GM18951 (cell line): ENCODE results near the gene PRRX1.

Experiments
- POLR2A ChIP-seq: IDR thresholded peaks from 4 replicates; pipeline ENCODE4 v1.6.1; 2011; ENCODE audit warnings: mild to moderate bottlenecking; ENCODE audit not compliant: insufficient read length, insufficient read depth; ENCODE audit errors: extremely low read depth
- in situ Hi-C: fragments of 300-500 bp; cut with MboI; formaldehyde crosslinking; loops from one replicate; pipeline ENCODE4 v1.12.0; 2022; ENCODE audit warnings: low sequenced_read_pairs, mixed read lengths, inconsistent platforms; ENCODE audit not compliant: unreplicated experiment

PRRX1 gene

DNA sequence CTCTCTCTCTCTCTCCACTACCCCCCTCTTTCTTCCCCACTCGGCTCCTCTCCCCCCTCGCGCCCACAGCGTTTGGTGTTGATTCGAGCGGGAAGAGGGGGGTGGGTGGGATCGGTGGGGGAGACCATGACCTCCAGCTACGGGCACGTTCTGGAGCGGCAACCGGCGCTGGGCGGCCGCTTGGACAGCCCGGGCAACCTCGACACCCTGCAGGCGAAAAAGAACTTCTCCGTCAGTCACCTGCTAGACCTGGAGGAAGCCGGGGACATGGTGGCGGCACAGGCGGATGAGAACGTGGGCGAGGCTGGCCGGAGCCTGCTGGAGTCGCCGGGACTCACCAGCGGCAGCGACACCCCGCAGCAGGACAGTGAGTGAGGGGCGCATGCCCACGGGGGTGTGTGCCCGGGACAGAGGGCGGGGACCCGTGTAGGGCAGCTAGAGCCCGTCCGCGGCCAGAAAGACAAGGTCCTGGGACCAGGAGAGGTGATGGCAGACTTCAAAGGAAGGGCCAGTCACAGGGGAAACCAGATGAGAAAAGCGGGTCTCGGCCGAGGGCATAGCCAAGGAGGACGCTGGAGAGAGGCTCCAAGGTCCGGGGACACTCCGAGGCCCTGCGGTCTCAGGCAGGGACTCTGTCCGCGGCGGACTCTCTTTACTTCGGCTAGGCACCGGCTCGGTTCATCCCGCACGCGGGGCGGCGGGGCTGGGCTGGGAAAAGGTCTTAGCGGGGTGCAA, at the start of gene PRRX1:
TSS of gene PRRX1 (plus strand) at position 39 of the 735 bp plus-strand sequence. CDS start at position 127, 88 bp downstream.
- no peak for TF ChIP-seq POLR2A
- in situ Hi-C loops, result loop anchor here (25.0 kb wide), 1 partner anchor 727 kb away; no protein-coding TSS in a partner anchor

DNA sequence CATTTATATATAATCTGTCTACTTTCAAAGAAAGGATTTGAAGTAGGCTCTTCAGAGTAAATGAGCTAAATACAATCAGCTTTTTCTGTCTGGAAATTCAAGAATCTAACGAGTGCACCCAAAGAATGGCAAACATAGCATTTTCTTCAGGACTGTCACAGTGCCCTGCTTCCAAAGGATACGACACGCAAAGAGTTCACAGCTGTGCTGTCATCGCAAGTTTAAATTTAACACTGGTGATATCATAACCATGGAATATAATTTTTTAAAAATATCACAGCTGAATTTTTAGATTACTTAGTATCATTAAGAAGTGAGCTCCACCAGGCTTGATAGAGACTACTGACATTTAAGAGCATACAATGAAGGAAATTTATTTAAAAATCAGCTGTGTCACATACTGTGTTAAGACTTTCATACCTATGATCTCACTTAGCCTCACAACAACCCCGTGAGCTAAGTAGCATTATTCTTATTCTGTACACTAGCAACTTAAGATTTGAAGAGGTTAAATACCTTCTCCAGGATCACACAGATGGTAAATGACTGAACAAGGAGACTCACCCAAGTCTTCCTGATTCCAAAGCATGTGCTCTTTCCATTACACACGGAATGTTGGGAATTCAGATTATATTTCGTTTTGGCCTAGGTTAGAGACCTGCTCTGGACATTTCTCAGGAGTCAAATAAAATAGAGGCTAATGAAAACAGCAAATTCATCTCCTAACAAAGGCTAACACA, 46.2 kb upstream of the PRRX1 start:
- no peak for TF ChIP-seq POLR2A
- in situ Hi-C loops, result no loop called here

DNA sequence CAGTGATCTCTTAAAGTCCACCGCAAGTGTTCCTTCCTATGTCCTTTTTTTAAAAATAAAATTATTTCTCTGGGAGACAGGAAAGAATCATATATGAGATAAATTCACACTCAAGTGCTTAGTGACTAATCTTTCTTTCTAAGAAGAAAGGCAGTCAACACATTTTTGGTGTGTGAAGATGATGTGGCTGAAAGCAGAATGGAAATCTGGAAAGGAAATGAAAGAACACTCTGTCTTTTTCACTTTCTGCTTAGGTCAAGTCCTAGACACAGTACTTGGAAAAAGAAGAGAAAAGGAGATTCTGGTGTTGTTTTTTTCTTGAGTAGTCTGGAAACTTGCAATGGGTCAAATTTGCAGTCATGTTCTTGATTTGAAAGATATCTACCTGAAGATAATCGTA, 45.5 kb upstream of the PRRX1 start:
- TF ChIP-seq POLR2A, result no peak
- in situ Hi-C loops, result no loop called here

DNA sequence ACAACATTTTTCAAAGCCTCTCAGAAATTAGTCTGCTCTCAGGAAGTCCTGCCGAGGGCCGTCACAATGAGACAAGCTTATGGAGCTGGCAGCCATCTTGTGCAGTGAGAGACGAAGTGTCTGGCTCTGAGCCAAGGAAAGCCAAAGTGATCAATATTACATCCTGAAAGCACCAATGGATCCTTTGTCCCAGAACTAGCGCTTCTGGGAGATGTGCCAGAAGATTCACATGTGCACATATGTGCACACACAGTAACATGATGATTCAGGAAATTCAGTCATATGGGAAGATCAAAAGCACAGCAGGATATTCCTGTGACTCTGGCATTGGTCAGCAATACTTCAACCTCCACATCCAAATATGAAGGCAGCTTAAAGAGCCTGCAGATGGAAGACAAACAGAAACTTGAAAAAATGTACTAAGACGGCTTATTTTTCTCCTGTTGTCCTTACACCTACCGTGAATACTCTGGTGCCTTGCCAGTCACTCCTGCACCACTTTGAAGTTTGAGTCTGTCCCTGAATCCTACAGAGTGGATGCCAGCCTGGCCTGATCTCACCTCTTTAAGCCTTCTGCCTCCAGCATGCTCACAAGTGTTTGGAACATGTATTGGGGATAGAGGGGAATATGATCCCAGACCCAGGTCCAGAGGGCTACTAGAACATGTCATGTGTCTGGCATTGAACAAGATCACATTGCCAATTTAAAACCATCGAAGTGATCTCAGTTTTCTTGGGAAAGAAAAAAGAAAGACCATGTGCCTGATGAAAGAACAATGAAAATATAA, 44.5 kb upstream of the PRRX1 start:
- in situ Hi-C loops, result no loop called here
- TF ChIP-seq POLR2A, result no peak

DNA sequence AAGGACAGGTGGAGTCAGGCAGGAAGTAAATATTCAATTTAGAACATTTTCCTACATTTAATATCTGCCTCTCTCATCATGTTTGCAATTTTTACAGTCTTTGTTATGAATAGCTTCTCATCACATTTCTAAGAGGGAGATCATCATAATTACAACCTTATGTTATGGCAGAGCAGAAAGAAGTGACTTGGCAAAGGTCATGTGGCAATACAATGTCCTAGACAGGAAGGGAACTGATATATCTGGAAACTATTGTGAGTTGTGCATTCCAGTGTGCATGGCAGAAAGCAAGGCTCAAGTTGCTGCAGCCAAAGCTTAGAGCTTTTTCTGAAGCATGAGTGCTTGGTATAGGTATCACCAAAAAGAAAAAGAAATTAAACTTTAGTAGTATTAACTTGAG, 43.8 kb upstream of the PRRX1 start:
- no peak for TF ChIP-seq POLR2A
- in situ Hi-C loops, result no loop called here

DNA sequence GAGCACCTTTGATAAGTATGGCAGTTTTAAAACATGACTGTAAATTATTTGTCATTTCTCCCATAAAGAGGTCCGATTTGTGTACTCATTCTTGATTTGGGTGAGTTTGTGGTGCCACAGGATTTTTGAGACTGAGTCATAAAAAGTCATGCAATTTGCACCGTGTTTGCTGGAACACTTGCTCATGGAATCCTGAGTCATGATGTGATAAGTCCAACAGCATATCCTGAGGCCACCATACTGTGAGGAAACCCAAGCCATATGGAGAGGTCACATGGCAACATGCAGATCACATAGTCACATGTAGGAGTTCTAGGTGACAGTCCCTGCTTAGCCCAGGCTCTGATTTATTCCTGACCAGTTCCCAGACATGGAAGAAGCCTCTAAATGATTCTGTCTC, 40.8 kb upstream of the PRRX1 start:
- in situ Hi-C loops, result no loop called here
- TF ChIP-seq POLR2A, result no peak

DNA sequence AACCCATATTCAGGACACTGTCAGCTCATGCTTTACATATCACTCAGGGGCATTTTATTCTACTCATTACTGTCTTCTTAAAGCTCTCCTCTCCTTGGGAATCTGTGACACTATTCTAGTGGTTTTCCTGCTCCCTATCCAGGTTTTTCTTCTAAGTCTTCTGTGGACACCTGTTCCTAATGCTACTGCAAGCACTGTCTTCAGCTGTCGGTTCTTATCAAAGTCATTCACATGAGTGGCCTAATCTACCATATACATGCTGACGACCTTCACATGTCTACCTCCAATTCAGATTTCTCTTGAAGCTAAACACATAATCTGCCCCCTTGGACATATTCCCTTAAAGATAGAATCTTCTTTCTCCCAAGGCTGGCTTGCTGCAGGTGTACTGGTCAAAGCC, 39.8 kb upstream of the PRRX1 start:
- no peak for TF ChIP-seq POLR2A
- in situ Hi-C loops, result no loop called here

DNA sequence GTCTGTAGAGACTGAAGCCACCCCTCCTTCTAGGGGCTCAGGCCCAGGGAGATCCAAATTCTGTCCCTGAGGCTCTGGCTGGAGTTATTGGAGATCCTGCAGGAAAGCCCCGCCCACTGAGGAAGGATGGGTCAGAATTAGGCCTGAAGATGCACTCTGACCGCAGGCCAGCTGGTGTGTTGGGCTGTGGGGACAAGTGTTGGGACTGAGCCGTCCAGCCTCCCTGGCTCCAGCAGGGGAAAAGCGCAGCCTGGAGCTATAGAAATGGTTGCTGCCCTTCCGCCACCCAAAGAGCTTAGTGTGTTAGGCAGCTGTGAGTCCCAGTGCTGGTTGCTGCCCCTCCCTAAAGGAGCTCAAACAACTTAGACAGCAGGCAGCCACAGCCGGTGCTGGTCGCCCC, 33.0 kb upstream of the PRRX1 start:
- in situ Hi-C loops, result no loop called here
- no peak for TF ChIP-seq POLR2A

DNA sequence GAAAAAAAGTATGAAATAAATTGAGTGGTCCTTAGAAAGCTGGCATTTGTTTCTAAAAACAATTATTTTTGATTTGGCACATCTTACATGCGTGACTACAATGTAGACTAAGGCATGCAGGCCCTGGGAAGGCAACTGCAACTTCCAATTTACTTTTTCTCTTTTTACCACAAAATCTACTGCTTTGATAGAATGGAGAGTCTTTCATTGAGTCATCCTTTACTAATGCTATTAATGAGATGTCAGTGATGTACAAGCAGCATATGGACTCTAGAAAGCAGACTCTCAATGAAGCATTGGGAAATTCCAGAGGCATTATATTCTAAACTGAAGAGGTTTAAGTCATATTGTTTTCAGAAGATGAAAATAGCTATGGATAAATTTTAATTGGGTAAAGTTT, 29.6 kb upstream of the PRRX1 start:
- in situ Hi-C loops, result no loop called here
- TF ChIP-seq POLR2A, result no peak

DNA sequence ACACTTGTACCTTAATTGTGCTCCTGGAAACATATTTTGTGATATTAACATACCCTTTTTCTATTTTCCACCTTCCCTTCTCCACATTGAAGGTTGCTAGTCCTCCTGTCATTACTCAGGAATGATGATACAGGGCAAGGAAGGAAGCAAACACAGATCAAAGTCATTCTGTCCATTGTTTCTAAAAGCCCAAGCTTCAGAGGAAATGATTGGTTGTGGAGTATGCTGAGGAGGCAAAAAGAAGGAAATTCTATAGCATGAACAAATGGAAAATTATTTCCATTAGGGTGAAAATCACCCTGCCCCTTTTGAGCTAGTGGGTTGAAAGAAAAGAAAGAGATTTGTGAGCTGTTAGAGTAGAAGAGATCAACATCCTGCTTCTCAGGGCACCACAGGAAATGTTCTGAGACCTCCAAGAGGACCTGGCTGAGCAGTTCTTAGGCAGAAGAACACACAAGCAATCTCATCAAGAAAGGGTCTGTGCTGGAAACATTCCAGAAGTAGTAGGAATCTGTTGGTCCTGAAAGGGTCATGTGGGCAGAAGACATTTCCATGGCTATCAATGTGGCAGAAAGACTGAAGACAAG, 29.0 kb upstream of the PRRX1 start:
- in situ Hi-C loops, result no loop called here
- TF ChIP-seq POLR2A, result no peak

DNA sequence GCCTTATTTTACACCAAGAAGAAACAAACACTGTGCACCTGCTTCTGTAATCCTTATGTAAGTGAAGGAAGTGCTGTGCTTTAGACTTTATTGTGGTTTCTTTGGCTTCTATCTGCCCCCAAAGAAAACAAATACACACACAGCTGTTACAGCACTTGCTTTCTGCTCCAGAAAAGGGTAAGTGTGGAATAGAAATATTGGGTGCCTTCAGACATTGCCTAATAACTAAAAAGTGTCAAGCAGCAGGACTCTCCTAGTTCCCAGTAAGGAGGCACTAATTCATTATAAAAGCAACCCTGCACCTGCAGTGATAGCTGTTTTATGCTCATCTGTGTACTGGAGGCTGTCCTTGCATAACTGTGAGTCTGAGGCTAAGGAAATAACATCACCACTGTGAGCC, 23.4 kb upstream of the PRRX1 start:
- no peak for TF ChIP-seq POLR2A
- in situ Hi-C loops, result no loop called here

DNA sequence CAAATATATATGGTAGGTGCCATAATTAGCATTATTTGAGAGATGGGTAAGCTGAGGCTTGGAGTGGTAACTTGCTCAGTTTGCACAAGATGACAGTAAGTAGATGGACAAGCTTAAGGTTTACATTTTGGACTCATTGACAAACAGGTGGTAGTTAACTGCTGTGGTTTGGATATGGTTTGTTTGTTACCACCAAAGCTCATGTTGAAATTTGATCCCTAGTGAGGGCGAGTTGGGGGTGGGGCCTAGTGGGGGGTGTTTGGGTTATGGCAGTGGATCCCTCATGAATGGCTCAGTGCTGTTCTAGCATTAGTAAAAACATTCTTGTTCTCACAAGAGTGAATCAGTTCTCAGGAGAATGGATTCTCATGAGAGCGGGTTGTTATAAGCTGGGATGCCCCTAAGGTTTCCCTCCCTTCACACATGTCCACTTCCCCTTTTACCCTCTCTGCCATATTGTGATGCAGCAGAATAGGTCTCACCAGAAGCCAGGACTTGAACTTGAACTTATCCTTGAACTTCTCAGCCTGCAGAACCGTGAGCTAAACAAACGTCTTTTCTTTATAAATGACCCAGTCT, 6.6 kb upstream of the PRRX1 start:
- TF ChIP-seq POLR2A, result no peak
- in situ Hi-C loops, result loop anchor here (25.0 kb wide), 1 partner anchor 720 kb away; no protein-coding TSS in a partner anchor
